ENCODE measurements around the gene USP12. TPM values are rescaled to one million over a fixed set of nuclear protein-coding genes. Genes with fewer than 3 reads are reported as not detected.

USP12 gene
- total and polyA plus RNA-seq, 12 donors, result 4.6 to 20.3 (median 13.3) TPM

GRCh38 chr13:27053210-27053884 lies 118.3 kb downstream of the USP12 start:
- Histone ChIP-seq H3K4me1 (replicated peaks in 1 of 2) (no peaks in the 10 kb centered on the region), H3K36me3 (replicated peaks in 1 of 2) (no peaks in the 10 kb centered on the region), H3K27ac (no peak overlapping the region), H3K4me3 (no peak overlapping the region), H3K27me3 (no peaks in the 10 kb centered on the region), H3K9me3 (replicated peaks in 1 of 3) (no peaks in the 10 kb centered on the region)
- intact Hi-C loops (cut with DNase I), result no loop called here
- TF ChIP-seq POLR2A (IDR thresholded peaks at IDR 0.05) (no peak), CTCF (IDR thresholded peaks at IDR 0.05) (no peak)
- WGBS, 4 donors, result 52 to 60% (median 56%) methylated on average over 9 to 10 of the region's 10 CpGs
- no peak for DNase-seq

- TF ChIP-seq POLR2A (IDR thresholded peaks at IDR 0.05) (no peak), CTCF (IDR thresholded peaks at IDR 0.05) (no peak)
- H3K36me3 ChIP-seq (replicated peaks in 1 of 2), result no peaks in the 10 kb centered on the region
- intact Hi-C loops (cut with DNase I), result no loop called here
- DNase-seq, result no peak
- no peak overlapping the region for H3K4me3 ChIP-seq
- no peaks in the 10 kb centered on the region for H3K9me3 ChIP-seq (replicated peaks in 1 of 3)
- no peak overlapping the region for H3K27ac ChIP-seq
- no peaks in the 10 kb centered on the region for H3K27me3 ChIP-seq
- H3K4me1 ChIP-seq (replicated peaks in 1 of 2), result no peaks in the 10 kb centered on the region
- WGBS, 4 donors, result 60 to 65% (median 62%) methylated on average over 6 of the region's 6 CpGs
Observed at GRCh38 chr13:27052551-27053208, 118.9 kb downstream of the USP12 start.

GRCh38 chr13:27047081-27047480 lies 124.5 kb downstream of the USP12 start:
- TF ChIP-seq CTCF (IDR thresholded peaks at IDR 0.05) (no peak), POLR2A (IDR thresholded peaks at IDR 0.05) (no peak)
- Histone ChIP-seq H3K27ac (no peak overlapping the region), H3K4me1 (replicated peaks in 1 of 2) (no peaks in the 10 kb centered on the region), H3K9me3 (replicated peaks in 1 of 3) (no peaks in the 10 kb centered on the region), H3K4me3 (no peak overlapping the region), H3K36me3 (replicated peaks in 1 of 2) (no peaks in the 10 kb centered on the region), H3K27me3 (no peaks in the 10 kb centered on the region)
- no peak for DNase-seq
- WGBS, 4 donors, result 82 to 93% (median 88%) methylated on average over 9 to 13 of the region's 13 CpGs
- intact Hi-C loops (cut with DNase I), result no loop called here

GRCh38 chr13:27044837-27045570 lies 126.6 kb downstream of the USP12 start:
- TF ChIP-seq POLR2A (IDR thresholded peaks at IDR 0.05), result no peak
- TF ChIP-seq CTCF (IDR thresholded peaks at IDR 0.05), result no peak
- H3K36me3 ChIP-seq (replicated peaks in 1 of 2), result no peaks in the 10 kb centered on the region
- intact Hi-C loops (cut with DNase I), result no loop called here
- no peaks in the 10 kb centered on the region for H3K4me1 ChIP-seq (replicated peaks in 1 of 2)
- WGBS, 4 donors, result 77 to 82% (median 80%) methylated on average over 15 of the region's 15 CpGs
- H3K4me3 ChIP-seq, result no peak overlapping the region
- H3K27ac ChIP-seq, result no peak overlapping the region
- H3K27me3 ChIP-seq, result no peaks in the 10 kb centered on the region
- DNase-seq, result no peak
- H3K9me3 ChIP-seq (replicated peaks in 1 of 3), result no peaks in the 10 kb centered on the region
